ENCODE results near the gene VTA1.
"Not testable (repeated sequence)": the region's sequence is repeated elsewhere in the genome, so short reads cannot be mapped to it uniquely, and the experiment has no call there.

Gene VTA1

GRCh38 chr6:142187209-142187608, 40.1 kb downstream of the VTA1 start:
- H3K36me3 ChIP-seq (ENCODE audit: insufficient read depth, low read length): no peaks in the 10 kb centered on the region
- H3K9ac ChIP-seq (ENCODE audit: low read depth, low read length): no peak overlapping the region
- H3K4me1 ChIP-seq (ENCODE audit: insufficient read depth, low read length): no peaks in the 10 kb centered on the region
- H3K9me3 ChIP-seq (ENCODE audit: control insufficient read depth, insufficient read depth, low read length): no peaks in the 10 kb centered on the region

GRCh38 chr6:142188341-142188740, 41.3 kb downstream of the VTA1 start:
- H3K9ac ChIP-seq (ENCODE audit: low read depth, low read length); H3K9me3 ChIP-seq (ENCODE audit: control insufficient read depth, insufficient read depth, low read length); H3K36me3 ChIP-seq (ENCODE audit: insufficient read depth, low read length); H3K4me1 ChIP-seq (ENCODE audit: insufficient read depth, low read length): not testable (repeated sequence)

- Histone ChIP-seq H3K36me3 (ENCODE audit: insufficient read depth, low read length) (peaks cover 4% of the 10 kb centered on the region; the same call in 1 of the 2 replicates), H3K9ac (ENCODE audit: low read depth, low read length) (no peak overlapping the region), H3K9me3 (ENCODE audit: control insufficient read depth, insufficient read depth, low read length) (no peaks in the 10 kb centered on the region), H3K4me1 (ENCODE audit: insufficient read depth, low read length) (no peaks in the 10 kb centered on the region)
Measured at GRCh38 chr6:142189057-142189456, 42.0 kb downstream of the VTA1 start.

GRCh38 chr6:142192343-142192742, 45.3 kb downstream of the VTA1 start:
- Histone ChIP-seq H3K36me3 (ENCODE audit: insufficient read depth, low read length) (peaks cover 4% of the 10 kb centered on the region; the same call in 1 of the 2 replicates), H3K4me1 (ENCODE audit: insufficient read depth, low read length) (no peaks in the 10 kb centered on the region), H3K9ac (ENCODE audit: low read depth, low read length) (no peak overlapping the region), H3K9me3 (ENCODE audit: control insufficient read depth, insufficient read depth, low read length) (no peaks in the 10 kb centered on the region)

GRCh38 chr6:142193621-142194020, 46.6 kb downstream of the VTA1 start:
- Histone ChIP-seq H3K4me1 (ENCODE audit: insufficient read depth, low read length) (no peaks in the 10 kb centered on the region), H3K9ac (ENCODE audit: low read depth, low read length) (no peak overlapping the region), H3K36me3 (ENCODE audit: insufficient read depth, low read length) (peaks cover 4% of the 10 kb centered on the region; the same call in 1 of the 2 replicates), H3K9me3 (ENCODE audit: control insufficient read depth, insufficient read depth, low read length) (no peaks in the 10 kb centered on the region)

GRCh38 chr6:142195862-142196541, 48.9 kb downstream of the VTA1 start:
- Histone ChIP-seq H3K36me3 (ENCODE audit: insufficient read depth, low read length) (peaks cover 4% of the 10 kb centered on the region; the same call in 1 of the 2 replicates), H3K9ac (ENCODE audit: low read depth, low read length) (no peak overlapping the region), H3K9me3 (ENCODE audit: control insufficient read depth, insufficient read depth, low read length) (no peaks in the 10 kb centered on the region), H3K4me1 (ENCODE audit: insufficient read depth, low read length) (no peaks in the 10 kb centered on the region)

- Histone ChIP-seq H3K36me3 (ENCODE audit: insufficient read depth, low read length) (no peaks in the 10 kb centered on the region), H3K9ac (ENCODE audit: low read depth, low read length) (no peak overlapping the region), H3K9me3 (ENCODE audit: control insufficient read depth, insufficient read depth, low read length) (no peaks in the 10 kb centered on the region), H3K4me1 (ENCODE audit: insufficient read depth, low read length) (no peaks in the 10 kb centered on the region)
Measured at GRCh38 chr6:142200846-142201628, 54.0 kb downstream of the VTA1 start.

GRCh38 chr6:142207265-142207877, 60.3 kb downstream of the VTA1 start:
- peaks cover 4% of the 10 kb centered on the region; the same call in 1 of the 2 replicates for H3K36me3 ChIP-seq (ENCODE audit: insufficient read depth, low read length)
- H3K9me3 ChIP-seq (ENCODE audit: control insufficient read depth, insufficient read depth, low read length): peaks cover 4% of the 10 kb centered on the region; the same call in 1 of the 2 replicates
- H3K9ac ChIP-seq (ENCODE audit: low read depth, low read length): no peak overlapping the region
- H3K4me1 ChIP-seq (ENCODE audit: insufficient read depth, low read length): no peaks in the 10 kb centered on the region

GRCh38 chr6:142210606-142211005, 63.5 kb downstream of the VTA1 start:
- Histone ChIP-seq H3K4me1 (ENCODE audit: insufficient read depth, low read length) (no peaks in the 10 kb centered on the region), H3K9ac (ENCODE audit: low read depth, low read length) (no peak overlapping the region), H3K9me3 (ENCODE audit: control insufficient read depth, insufficient read depth, low read length) (peaks cover 10% of the 10 kb centered on the region), H3K36me3 (ENCODE audit: insufficient read depth, low read length) (peaks cover 10% of the 10 kb centered on the region)

- no peaks in the 10 kb centered on the region for H3K4me1 ChIP-seq (ENCODE audit: insufficient read depth, low read length)
- no peak overlapping the region for H3K9ac ChIP-seq (ENCODE audit: low read depth, low read length)
- H3K36me3 ChIP-seq (ENCODE audit: insufficient read depth, low read length): peaks cover 10% of the 10 kb centered on the region
- H3K9me3 ChIP-seq (ENCODE audit: control insufficient read depth, insufficient read depth, low read length): peaks cover 10% of the 10 kb centered on the region
Measured at GRCh38 chr6:142213402-142213801, 66.3 kb downstream of the VTA1 start.

GRCh38 chr6:142218446-142218845, 71.4 kb downstream of the VTA1 start:
- H3K9me3 ChIP-seq (ENCODE audit: control insufficient read depth, insufficient read depth, low read length): peaks cover 3% of the 10 kb centered on the region; the same call in 1 of the 2 replicates
- no peak overlapping the region for H3K9ac ChIP-seq (ENCODE audit: low read depth, low read length)
- peaks cover 5% of the 10 kb centered on the region; the same call in 1 of the 2 replicates for H3K36me3 ChIP-seq (ENCODE audit: insufficient read depth, low read length)
- no peaks in the 10 kb centered on the region for H3K4me1 ChIP-seq (ENCODE audit: insufficient read depth, low read length)

GRCh38 chr6:142222022-142222421, 75.0 kb downstream of the VTA1 start:
- no peak overlapping the region for H3K9ac ChIP-seq (ENCODE audit: low read depth, low read length)
- H3K9me3 ChIP-seq (ENCODE audit: control insufficient read depth, insufficient read depth, low read length): no peaks in the 10 kb centered on the region
- H3K4me1 ChIP-seq (ENCODE audit: insufficient read depth, low read length): no peaks in the 10 kb centered on the region
- H3K36me3 ChIP-seq (ENCODE audit: insufficient read depth, low read length): no peaks in the 10 kb centered on the region

- Histone ChIP-seq H3K9me3 (ENCODE audit: control insufficient read depth, insufficient read depth, low read length) (no peaks in the 10 kb centered on the region), H3K36me3 (ENCODE audit: insufficient read depth, low read length) (no peaks in the 10 kb centered on the region), H3K9ac (ENCODE audit: low read depth, low read length) (no peak overlapping the region)
Measured at GRCh38 chr6:142223938-142224337, 76.9 kb downstream of the VTA1 start.

GRCh38 chr6:142225115-142225514, 78.1 kb downstream of the VTA1 start:
- Histone ChIP-seq H3K4me1 (ENCODE audit: insufficient read depth, low read length) (no peaks in the 10 kb centered on the region), H3K9me3 (ENCODE audit: control insufficient read depth, insufficient read depth, low read length) (no peaks in the 10 kb centered on the region), H3K9ac (ENCODE audit: low read depth, low read length) (no peak overlapping the region), H3K36me3 (ENCODE audit: insufficient read depth, low read length) (no peaks in the 10 kb centered on the region)

More at GRCh38 chr6:142223938-142224337, 76.9 kb downstream of the VTA1 start:
- no peaks in the 10 kb centered on the region for H3K4me1 ChIP-seq (ENCODE audit: insufficient read depth, low read length)

All from ES-I3 (cell line).